HepG2 (cell line): ENCODE results near the gene TIMM10. TPM values are rescaled to one million over a fixed set of nuclear protein-coding genes. Genes with fewer than 3 reads are reported as not detected.

Experiments used
- GTF3A ChIP-seq: sonication (generic); formaldehyde crosslinking; conservative IDR thresholded peaks from 2 replicates; pipeline ENCODE4 v1.4.0; 2020; ENCODE audit warnings: mild to moderate bottlenecking, missing genetic modification reagents
- ZKSCAN1 ChIP-seq: fragments of 150-350 bp; IDR thresholded peaks from 2 replicates; pipeline ENCODE4 v1.6.1; 2014; ENCODE audit warnings: low read length
- ZKSCAN8 ChIP-seq: IDR thresholded peaks from 2 replicates; pipeline ENCODE4 v1.6.1; 2016; ENCODE audit warnings: borderline replicate concordance, missing genetic modification reagents, missing compliant biosample characterization
- ZNF3 ChIP-seq: IDR thresholded peaks from 2 replicates; pipeline ENCODE4 v1.7.0; 2017; ENCODE audit warnings: inconsistent platforms
- ZNF44 ChIP-seq: sonication (generic); formaldehyde crosslinking; IDR thresholded peaks from 2 replicates; pipeline ENCODE4 v1.5.1; 2020; ENCODE audit warnings: mild to moderate bottlenecking, missing genetic modification reagents
- ZNF709 ChIP-seq: sonication (generic); formaldehyde crosslinking; IDR thresholded peaks from 2 replicates; pipeline ENCODE4 v1.5.0; 2020; ENCODE audit warnings: mild to moderate bottlenecking, missing genetic modification reagents
- ZNF746 ChIP-seq: sonication (generic); formaldehyde crosslinking; IDR thresholded peaks from 2 replicates; pipeline ENCODE4 v1.8.0; 2022; ENCODE audit warnings: mild to moderate bottlenecking, missing genetic modification reagents
- polyA plus RNA-seq, 8 experiments: library from polyadenylated mRNA; depleted of rRNA in 3 of 8; stranded (reverse) in 7 of 8; unstranded in 1 of 8; fragments of >200 nt; fragmentation: Illumina TruSeq in 4 of 8; extraction: Trizol in 4 of 8; gene quantifications; 2 replicates each; pipeline versions ENCODE4 v1.2.1 to v1.2.3, GENCODE V29; 2011 to 2016; ENCODE audit warnings: low read depth in 4 of 8, missing spikeins in 1 of 8, mixed read lengths in 1 of 8; ENCODE audit not compliant: insufficient read depth in 1 of 8
- total RNA-seq, 5 experiments: library from RNA; depleted of rRNA; stranded (reverse); fragments of >200 nt; fragmentation: Illumina TruSeq; extraction: Trizol; gene quantifications; 2 replicates each; pipeline ENCODE4 v1.2.3, GENCODE V29; 2016; ENCODE audit warnings: low read depth in 1 of 5
- TF ChIP-seq, protein P1 (sequence below): sonication (generic); formaldehyde crosslinking; IDR thresholded peaks from 2 replicates; pipeline ENCODE4; 2020; ENCODE audit warnings: missing genetic modification reagents, mild to moderate bottlenecking, borderline replicate concordance
- TF ChIP-seq, protein P2 (sequence below): sonication (generic); formaldehyde crosslinking; IDR thresholded peaks from 2 replicates; pipeline ENCODE4 v1.4.0; 2020; ENCODE audit warnings: mild to moderate bottlenecking, missing genetic modification reagents

The TIMM10 gene
- total and polyA plus RNA-seq, 2 of the 13 experiments (the other 11 are each of a cell fraction or from before 2014, with no cell fraction given), result 67.8 to 82.2 TPM

GRCh38 chr11:57568330-57568766, 37.8 kb upstream of the TIMM10 start (continued):
- TF ChIP-seq ZKSCAN1, result peak; percentile 75; the same call in 1 of the 2 replicates
- peak; percentile 97 for TF ChIP-seq ZKSCAN8 (CRISPR knock-in tag)
- 0 out of 2 replicates have a peak, but pooled peaks have one; percentile 7 for TF ChIP-seq ZNF709 (CRISPR knock-in tag)
- TF ChIP-seq ZNF44 (CRISPR knock-in tag), result 0 out of 2 replicates have a peak, but pooled peaks have one; percentile 6
- no peak for TF ChIP-seq GTF3A
- TF ChIP-seq, protein P1, sequence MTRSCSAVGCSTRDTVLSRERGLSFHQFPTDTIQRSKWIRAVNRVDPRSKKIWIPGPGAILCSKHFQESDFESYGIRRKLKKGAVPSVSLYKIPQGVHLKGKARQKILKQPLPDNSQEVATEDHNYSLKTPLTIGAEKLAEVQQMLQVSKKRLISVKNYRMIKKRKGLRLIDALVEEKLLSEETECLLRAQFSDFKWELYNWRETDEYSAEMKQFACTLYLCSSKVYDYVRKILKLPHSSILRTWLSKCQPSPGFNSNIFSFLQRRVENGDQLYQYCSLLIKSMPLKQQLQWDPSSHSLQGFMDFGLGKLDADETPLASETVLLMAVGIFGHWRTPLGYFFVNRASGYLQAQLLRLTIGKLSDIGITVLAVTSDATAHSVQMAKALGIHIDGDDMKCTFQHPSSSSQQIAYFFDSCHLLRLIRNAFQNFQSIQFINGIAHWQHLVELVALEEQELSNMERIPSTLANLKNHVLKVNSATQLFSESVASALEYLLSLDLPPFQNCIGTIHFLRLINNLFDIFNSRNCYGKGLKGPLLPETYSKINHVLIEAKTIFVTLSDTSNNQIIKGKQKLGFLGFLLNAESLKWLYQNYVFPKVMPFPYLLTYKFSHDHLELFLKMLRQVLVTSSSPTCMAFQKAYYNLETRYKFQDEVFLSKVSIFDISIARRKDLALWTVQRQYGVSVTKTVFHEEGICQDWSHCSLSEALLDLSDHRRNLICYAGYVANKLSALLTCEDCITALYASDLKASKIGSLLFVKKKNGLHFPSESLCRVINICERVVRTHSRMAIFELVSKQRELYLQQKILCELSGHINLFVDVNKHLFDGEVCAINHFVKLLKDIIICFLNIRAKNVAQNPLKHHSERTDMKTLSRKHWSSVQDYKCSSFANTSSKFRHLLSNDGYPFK (CRISPR knock-in tag), result 0 out of 2 replicates have a peak, but pooled peaks have one; percentile 56
- TF ChIP-seq, protein P2, sequence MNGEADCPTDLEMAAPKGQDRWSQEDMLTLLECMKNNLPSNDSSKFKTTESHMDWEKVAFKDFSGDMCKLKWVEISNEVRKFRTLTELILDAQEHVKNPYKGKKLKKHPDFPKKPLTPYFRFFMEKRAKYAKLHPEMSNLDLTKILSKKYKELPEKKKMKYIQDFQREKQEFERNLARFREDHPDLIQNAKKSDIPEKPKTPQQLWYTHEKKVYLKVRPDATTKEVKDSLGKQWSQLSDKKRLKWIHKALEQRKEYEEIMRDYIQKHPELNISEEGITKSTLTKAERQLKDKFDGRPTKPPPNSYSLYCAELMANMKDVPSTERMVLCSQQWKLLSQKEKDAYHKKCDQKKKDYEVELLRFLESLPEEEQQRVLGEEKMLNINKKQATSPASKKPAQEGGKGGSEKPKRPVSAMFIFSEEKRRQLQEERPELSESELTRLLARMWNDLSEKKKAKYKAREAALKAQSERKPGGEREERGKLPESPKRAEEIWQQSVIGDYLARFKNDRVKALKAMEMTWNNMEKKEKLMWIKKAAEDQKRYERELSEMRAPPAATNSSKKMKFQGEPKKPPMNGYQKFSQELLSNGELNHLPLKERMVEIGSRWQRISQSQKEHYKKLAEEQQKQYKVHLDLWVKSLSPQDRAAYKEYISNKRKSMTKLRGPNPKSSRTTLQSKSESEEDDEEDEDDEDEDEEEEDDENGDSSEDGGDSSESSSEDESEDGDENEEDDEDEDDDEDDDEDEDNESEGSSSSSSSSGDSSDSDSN, result peak; percentile 13; the same call in 1 of the 2 replicates
- no peak for TF ChIP-seq ZNF746 (CRISPR knock-in tag)
- TF ChIP-seq ZNF3, result peak; percentile 81
